Progenitor cell of endocrine pancreas (in vitro differentiated cells): ENCODE results near the gene NEU1. TPM values are rescaled to one million over a fixed set of nuclear protein-coding genes. Genes with fewer than 3 reads are reported as not detected.

Experiments
- DNase-seq: peaks from one replicate; pipeline ENCODE4 v3.0.0; 2021; ENCODE audit warnings: low spot score; ENCODE audit not compliant: unreplicated experiment
- H3K27ac Mint-ChIP-seq: 2 replicates; pipeline ENCODE4 v1.8.0; 2021; ENCODE audit warnings: mild to moderate bottlenecking, moderate library complexity, mixed read lengths
- H3K27me3 Mint-ChIP-seq: 2 replicates; pipeline ENCODE4 v1.8.0; 2021; ENCODE audit warnings: mixed read lengths
- H3K36me3 Mint-ChIP-seq: 2 replicates; pipeline ENCODE4 v1.8.0; 2022; ENCODE audit warnings: mixed read lengths; ENCODE audit not compliant: insufficient read depth
- H3K4me1 Mint-ChIP-seq: 2 replicates; pipeline ENCODE4 v1.8.0; 2021; ENCODE audit warnings: low read depth, mixed read lengths
- H3K4me3 Mint-ChIP-seq: 2 replicates; pipeline ENCODE4 v1.8.0; 2021; ENCODE audit warnings: low read depth, mild to moderate bottlenecking, moderate library complexity, mixed read lengths
- H3K9me3 Mint-ChIP-seq: 2 replicates; pipeline ENCODE4 v1.8.0; 2021; ENCODE audit warnings: low read depth, mixed read lengths
- total RNA-seq: library from RNA; stranded (reverse); gene quantifications from 2 replicates; pipeline ENCODE4 v1.2.1, GENCODE V29; 2021
- TF ChIP-seq, protein P1 (sequence below): fragments of 200-600 bp; sonication (generic); IDR thresholded peaks from one replicate; pipeline ENCODE4 v1.5.0; 2021; ENCODE audit warnings: antibody characterized with exemption, mild to moderate bottlenecking; ENCODE audit not compliant: unreplicated experiment

The NEU1 gene
- total RNA-seq, 1 donor from 2014 or later: 52.4 TPM

DNA sequence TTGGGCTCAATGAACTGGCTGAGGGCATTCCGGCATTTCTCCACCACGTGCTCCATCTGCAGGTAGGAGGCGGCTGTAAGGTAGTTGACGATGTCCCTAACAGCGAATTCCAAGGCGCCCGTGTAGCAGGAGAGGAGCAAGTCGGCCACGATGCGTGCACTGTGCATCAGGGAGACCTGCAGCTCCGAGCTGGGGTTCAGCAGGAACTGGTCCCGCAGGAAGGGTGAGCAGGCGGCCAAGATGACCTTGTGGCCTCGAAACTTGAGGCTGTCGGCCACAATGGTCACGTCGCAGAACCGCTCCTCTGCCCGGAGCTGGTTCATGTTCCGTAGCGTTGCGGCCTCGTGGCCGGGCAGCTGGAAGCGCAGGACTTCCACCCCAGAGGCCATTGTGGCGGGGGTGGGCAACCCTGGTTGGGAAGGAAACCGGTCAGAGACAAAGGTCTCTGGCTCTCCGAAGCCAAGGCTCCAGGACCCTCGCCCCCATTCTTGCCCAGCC is 38.3 kb upstream of the NEU1 start:
- Mint-ChIP-seq H3K4me1 (peaks cover 26% of the 10 kb centered on the region), H3K27me3 (peaks cover under 1% of the 10 kb centered on the region), H3K9me3 (no peaks in the 10 kb centered on the region), H3K36me3 (peaks cover 2% of the 10 kb centered on the region), H3K4me3 (peak overlapping the region; percentile 81), H3K27ac (peak overlapping the region; percentile 86)
- DNase-seq: no peak
- TF ChIP-seq, protein P1, sequence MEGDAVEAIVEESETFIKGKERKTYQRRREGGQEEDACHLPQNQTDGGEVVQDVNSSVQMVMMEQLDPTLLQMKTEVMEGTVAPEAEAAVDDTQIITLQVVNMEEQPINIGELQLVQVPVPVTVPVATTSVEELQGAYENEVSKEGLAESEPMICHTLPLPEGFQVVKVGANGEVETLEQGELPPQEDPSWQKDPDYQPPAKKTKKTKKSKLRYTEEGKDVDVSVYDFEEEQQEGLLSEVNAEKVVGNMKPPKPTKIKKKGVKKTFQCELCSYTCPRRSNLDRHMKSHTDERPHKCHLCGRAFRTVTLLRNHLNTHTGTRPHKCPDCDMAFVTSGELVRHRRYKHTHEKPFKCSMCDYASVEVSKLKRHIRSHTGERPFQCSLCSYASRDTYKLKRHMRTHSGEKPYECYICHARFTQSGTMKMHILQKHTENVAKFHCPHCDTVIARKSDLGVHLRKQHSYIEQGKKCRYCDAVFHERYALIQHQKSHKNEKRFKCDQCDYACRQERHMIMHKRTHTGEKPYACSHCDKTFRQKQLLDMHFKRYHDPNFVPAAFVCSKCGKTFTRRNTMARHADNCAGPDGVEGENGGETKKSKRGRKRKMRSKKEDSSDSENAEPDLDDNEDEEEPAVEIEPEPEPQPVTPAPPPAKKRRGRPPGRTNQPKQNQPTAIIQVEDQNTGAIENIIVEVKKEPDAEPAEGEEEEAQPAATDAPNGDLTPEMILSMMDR: no peak

GRCh38 chr6:31899882-31900722 is 37.5 kb upstream of the NEU1 start:
- Mint-ChIP-seq H3K27me3 (no peaks in the 10 kb centered on the region), H3K36me3 (peaks cover 7% of the 10 kb centered on the region), H3K4me1 (peaks cover 26% of the 10 kb centered on the region), H3K27ac (no peak overlapping the region), H3K9me3 (no peaks in the 10 kb centered on the region), H3K4me3 (peak overlapping the region; percentile 53)
- TF ChIP-seq, protein P1: no peak
- no peak for DNase-seq

DNA sequence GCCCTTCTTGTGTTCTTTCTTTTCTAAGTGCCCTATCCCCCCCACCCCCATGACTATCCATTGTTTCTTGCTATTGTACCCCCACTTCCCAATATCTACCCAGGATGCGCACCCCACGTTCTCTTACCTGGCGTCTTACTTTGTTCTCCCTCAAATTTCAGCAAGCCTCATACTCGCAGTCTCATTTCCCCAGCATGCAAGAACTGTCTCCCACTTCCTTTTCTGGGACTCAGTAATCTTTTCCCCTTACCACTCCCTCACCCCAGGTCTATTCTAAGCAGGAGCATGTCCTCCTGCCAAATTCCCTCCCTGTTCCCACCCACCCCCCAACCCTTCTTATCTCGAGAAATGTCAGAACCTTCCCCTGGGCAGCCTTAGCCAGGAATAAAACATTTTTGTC is 36.6 kb upstream of the NEU1 start:
- TF ChIP-seq, protein P1: no peak
- no peaks in the 10 kb centered on the region for H3K9me3 Mint-ChIP-seq
- H3K27me3 Mint-ChIP-seq: no peaks in the 10 kb centered on the region
- H3K4me3 Mint-ChIP-seq: peak overlapping the region; percentile 53
- DNase-seq: no peak
- peaks cover 26% of the 10 kb centered on the region for H3K4me1 Mint-ChIP-seq
- no peak overlapping the region for H3K27ac Mint-ChIP-seq
- H3K36me3 Mint-ChIP-seq: peaks cover 8% of the 10 kb centered on the region

DNA sequence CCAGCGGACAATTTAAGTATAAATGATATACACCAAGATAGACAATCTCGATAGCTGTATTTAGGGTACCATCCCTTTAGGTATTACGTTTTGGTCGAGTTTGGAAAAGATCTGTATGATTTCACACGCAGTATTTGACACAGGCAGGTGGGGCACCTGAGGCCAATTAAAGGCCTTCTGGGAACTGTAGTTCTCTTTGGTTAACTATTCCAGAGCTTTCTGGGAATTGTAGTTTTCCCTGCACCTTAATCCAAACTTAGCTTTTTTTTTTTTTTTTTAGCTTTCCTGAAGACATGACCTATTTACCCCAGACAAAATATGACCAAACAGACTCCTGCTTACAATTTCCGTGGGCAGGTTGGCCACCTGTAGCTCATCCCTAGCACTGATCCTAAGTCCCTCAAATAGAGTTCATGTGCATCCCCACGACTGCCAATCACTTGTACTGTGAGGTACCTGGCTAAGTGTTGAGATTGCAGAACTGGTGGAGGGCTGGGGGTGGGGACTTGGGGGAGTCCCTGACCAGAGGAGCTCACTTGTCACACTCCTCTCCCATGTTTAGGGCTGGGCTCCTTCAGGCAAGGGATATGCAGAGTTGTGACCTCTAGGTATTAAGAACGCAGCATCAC is 35.9 kb upstream of the NEU1 start:
- peaks cover 10% of the 10 kb centered on the region for H3K36me3 Mint-ChIP-seq
- peaks cover 26% of the 10 kb centered on the region for H3K4me1 Mint-ChIP-seq
- no peaks in the 10 kb centered on the region for H3K9me3 Mint-ChIP-seq
- no peaks in the 10 kb centered on the region for H3K27me3 Mint-ChIP-seq
- TF ChIP-seq, protein P1: no peak
- peak overlapping the region; percentile 97 for H3K27ac Mint-ChIP-seq
- DNase-seq: no peak
- H3K4me3 Mint-ChIP-seq: peak overlapping the region; percentile 94

- no peaks in the 10 kb centered on the region for H3K9me3 Mint-ChIP-seq
- peak; percentile 67 for DNase-seq
- H3K4me3 Mint-ChIP-seq: peak within 1 kb of the TSS; percentile 94
- TF ChIP-seq, protein P1: no peak
- H3K36me3 Mint-ChIP-seq: peaks cover 13% of the 10 kb centered on the region
- H3K27ac Mint-ChIP-seq: peak within 1 kb of the TSS; percentile 97
- H3K27me3 Mint-ChIP-seq: no peaks in the 10 kb centered on the region
- H3K4me1 Mint-ChIP-seq: peaks cover 24% of the 10 kb centered on the region
Observed at GRCh38 chr6:31897612-31898382, 35.2 kb upstream of the NEU1 start, which contains the start of gene EHMT2. EHMT2 (minus strand) TSS chr6:31897698; CDS start chr6:31897677, 21 bp downstream.
